NCI-H524 (cell line): ENCODE data around the gene SH2D2A.
"Not testable (repeated sequence)": the region's sequence is repeated elsewhere in the genome, so short reads cannot be mapped to it uniquely, and the experiment has no call there.

ENCODE experiments used
- DNase-seq, 2 experiments: peaks; one replicate each; lab custom pipeline; 2025; lab: John Stamatoyannopoulos, UW

Gene SH2D2A

GRCh38 chr1:156768610-156769295, 47.9 kb downstream of the SH2D2A start:
- no peak for DNase-seq

GRCh38 chr1:156767879-156768604, 48.6 kb downstream of the SH2D2A start:
- DNase-seq: peak in 1 of 2 experiments; percentile 40

GRCh38 chr1:156767101-156767878, 49.4 kb downstream of the SH2D2A start, which contains the start of gene PRCC:
TSS of gene PRCC (plus strand) at chr1:156767535. CDS start at chr1:156767772, 237 bp downstream.
- DNase-seq: peak; percentile 98 to 100

- peak in 1 of 2 experiments; percentile 44 for DNase-seq
These were observed 50.1 kb downstream of the SH2D2A start for GRCh38 chr1:156766298-156767100.

DNA sequence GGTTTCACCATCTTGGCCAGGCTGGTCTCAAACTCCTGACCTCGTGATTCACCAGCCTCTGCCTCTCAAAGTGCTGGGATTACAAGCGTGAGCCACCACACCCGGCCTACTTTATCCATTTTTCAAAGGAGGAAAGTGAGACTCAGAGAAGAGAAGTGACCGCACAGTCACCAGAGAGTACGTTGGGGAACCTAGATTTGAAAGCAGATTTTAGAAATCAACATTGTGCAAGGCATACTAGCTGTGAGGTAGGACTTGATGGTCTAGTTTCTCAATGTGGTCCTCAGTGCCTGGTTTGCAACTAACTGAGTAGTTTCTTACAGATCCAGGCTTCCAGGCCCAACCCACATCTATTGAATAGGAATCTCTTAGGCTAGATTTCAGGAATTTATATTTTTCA, 51.0 kb downstream of the SH2D2A start:
- no peak for DNase-seq

GRCh38 chr1:156765136-156765535, 51.5 kb downstream of the SH2D2A start:
- not testable (repeated sequence) for DNase-seq

GRCh38 chr1:156760796-156761104, 55.9 kb downstream of the SH2D2A start:
- peak in 1 of 2 experiments; percentile 62 for DNase-seq

DNA sequence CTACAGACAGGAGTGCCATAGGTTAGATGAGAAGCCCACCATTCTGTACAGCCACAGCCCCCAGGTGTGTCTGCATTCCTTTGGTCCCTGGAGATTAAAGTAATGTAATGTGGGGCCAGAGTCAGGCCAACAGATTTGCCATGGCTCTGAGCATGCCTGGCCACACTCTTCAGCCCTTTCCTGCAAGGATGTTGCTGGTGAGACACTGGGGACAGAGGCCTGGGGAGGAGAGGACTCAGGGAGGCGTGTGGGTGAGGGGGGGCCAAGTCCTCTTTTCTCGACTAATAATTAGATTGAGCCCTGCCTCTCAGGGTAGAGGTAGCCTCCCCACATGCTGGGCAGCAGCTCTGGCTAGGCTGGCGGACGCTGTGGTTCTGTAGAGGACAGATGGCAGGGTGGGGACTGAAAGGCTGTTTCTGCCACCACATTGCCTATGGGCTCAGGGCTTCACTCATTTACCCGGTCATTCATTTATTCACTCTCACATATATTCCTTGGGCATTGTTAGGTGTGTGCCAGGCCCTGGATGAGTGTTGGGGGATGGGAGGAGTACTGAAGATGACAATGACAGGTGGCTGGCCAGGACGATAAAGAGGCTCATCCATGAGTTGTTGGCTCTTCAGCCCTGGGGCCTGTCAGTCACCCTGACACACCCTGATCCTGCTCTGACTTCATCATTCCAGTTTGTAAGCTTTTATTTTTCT, 56.4 kb downstream of the SH2D2A start:
- DNase-seq: peak; percentile 90 to 92

DNA sequence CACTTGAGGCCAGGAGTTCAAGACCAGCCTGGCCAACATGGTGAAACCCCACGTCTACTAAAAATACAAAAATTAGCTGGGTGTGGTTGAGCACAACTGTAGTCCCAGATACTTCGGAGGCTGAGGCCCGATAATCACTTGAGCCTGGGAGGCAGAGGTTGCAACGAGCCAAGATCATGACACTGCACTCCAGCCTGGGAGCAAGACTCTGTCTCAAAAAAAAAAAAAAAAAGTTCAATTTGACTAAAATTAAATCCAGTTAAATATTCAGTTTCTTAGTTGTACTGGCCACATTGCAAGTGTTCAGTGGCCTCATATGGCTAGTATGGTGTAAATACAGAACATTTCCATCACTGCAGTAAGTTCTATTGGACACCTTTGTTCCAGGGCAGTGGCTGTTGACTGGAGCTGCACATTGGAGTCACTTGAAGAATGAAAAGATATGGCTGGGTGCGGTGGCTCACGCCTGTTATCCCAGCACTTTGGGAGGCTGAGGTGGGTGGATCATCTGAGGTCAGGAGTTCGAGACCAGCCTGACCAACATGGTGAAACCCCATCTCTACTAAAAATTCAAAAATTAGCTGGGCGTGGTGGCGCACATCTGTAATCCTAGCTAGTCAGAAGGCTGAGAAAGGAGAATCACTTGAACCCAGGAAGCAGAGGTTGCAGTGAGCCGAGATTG, 58.9 kb downstream of the SH2D2A start:
- DNase-seq: not testable (repeated sequence)

- DNase-seq: no peak
These were observed 60.3 kb downstream of the SH2D2A start for GRCh38 chr1:156756355-156756754.
